Duodenal mucosa (tissue), 2 donors: ENCODE data around the gene SPPL3.

Experiments
- H3K27ac ChIP-seq: one replicate; pipeline ENCODE4 v1.7.0; 2013; ENCODE audit warnings: low read depth, low read length
- H3K27me3 ChIP-seq, 2 donors: one replicate each; pipeline ENCODE4 v1.7.0; 2013; ENCODE audit warnings: low read length in 2 of 2, control low read depth in 1 of 2; ENCODE audit not compliant: insufficient read depth in 2 of 2, control insufficient read depth in 1 of 2
- H3K36me3 ChIP-seq, 2 donors: one replicate each; pipeline ENCODE4 v1.7.0; 2013; ENCODE audit warnings: low read length in 2 of 2, control low read depth in 1 of 2; ENCODE audit not compliant: insufficient read depth in 2 of 2, control insufficient read depth in 1 of 2
- H3K4me1 ChIP-seq, 2 donors: one replicate each; pipeline ENCODE4 v1.7.0; 2013; ENCODE audit warnings: low read length in 2 of 2, control low read depth in 1 of 2; ENCODE audit not compliant: insufficient read depth in 2 of 2, control insufficient read depth in 1 of 2
- H3K4me3 ChIP-seq, 2 donors: one replicate each; pipeline ENCODE4 v1.7.0; 2013; ENCODE audit warnings: low read length in 2 of 2, low read depth in 1 of 2
- H3K9ac ChIP-seq, 2 donors: one replicate each; pipeline ENCODE4 v1.7.0; 2013; ENCODE audit warnings: low read length in 2 of 2, low read depth in 1 of 2
- H3K9me3 ChIP-seq, 2 donors: one replicate each; pipeline ENCODE4 v1.7.0; 2013; ENCODE audit warnings: low read length in 2 of 2, control low read depth in 1 of 2; ENCODE audit not compliant: control insufficient read depth in 1 of 2

The SPPL3 gene

GRCh38 chr12:120740871-120741270 lies 163.3 kb downstream of the SPPL3 start:
- Histone ChIP-seq H3K4me3 (no peak overlapping the region), H3K9ac (no peak overlapping the region), H3K36me3 (peaks cover 0 to 31% of the 10 kb centered on the region in 2 donors), H3K9me3 (no peaks in the 10 kb centered on the region), H3K27me3 (no peaks in the 10 kb centered on the region), H3K27ac (no peak overlapping the region), H3K4me1 (peaks cover 7 to 9% of the 10 kb centered on the region in 2 donors)

DNA sequence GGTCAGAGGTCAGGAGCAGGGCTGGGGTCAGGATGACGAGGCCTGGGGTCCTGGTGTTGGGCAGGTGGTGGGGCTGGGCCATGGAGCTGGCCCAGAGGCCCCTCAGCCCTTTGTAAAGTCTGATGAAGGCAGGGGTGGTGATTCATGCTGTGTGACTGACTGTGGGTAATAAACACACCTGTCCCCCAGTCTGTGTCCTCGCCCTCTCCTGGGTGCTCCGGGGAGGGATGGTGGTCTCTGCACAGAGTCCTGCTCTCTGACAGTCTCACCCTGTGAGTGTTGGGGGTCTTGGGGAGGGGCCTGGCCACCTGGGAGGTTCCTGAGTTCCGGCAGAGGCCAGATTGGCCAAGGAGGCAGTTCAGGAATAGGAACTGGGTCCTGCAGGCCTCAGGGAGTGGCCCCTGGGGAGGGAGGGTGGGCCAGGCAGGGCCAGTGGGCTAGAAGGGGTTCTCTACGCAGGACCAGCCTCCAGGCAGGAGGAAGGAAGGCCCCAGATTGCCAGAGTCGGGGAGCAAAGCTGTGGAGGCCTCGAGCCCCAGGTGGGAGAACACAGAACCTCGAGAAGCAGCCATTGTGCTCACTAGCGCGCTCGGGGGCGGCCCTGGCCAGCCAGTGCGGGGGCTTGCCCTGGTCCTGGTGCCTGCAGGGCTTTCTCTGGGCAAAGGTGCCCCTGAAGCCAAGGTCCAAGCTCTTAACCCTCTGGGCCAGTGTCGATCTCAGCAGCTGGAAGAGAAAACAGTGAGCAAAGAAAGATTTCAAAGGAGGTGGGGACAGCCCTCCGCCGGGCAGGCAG lies 164.1 kb downstream of the SPPL3 start:
- Histone ChIP-seq H3K27me3 (no peaks in the 10 kb centered on the region), H3K9me3 (no peaks in the 10 kb centered on the region), H3K36me3 (peaks cover 0 to 31% of the 10 kb centered on the region in 2 donors), H3K4me1 (peaks cover 7 to 9% of the 10 kb centered on the region in 2 donors), H3K4me3 (no peak overlapping the region), H3K27ac (no peak overlapping the region), H3K9ac (no peak overlapping the region)

DNA sequence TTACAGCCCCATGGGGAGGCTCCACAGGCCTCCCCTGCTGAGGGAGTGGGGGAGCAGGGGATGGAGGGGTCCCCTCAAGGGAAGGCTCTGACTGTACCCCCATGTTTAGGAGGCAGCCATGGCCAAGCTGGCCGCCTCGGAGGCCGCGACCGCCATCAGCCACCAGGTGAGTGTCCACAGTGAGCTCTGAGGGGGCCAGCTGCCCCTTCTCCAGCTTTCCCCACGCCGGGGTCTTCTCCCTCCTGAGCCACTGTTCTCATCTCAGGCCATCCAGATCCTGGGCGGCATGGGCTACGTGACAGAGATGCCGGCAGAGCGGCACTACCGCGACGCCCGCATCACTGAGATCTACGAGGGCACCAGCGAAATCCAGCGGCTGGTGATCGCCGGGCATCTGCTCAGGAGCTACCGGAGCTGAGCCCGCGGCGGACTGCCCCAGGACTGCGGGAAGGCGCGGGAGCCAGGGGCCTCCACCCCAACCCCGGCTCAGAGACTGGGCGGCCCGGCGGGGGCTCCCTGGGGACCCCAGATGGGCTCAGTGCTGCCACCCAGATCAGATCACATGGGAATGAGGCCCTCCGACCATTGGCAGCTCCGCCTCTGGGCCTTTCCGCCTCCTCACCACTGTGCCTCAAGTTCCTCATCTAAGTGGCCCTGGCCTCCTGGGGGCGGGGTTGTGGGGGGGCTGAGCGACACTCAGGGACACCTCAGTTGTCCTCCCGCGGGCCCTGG lies 165.0 kb downstream of the SPPL3 start:
- Histone ChIP-seq H3K36me3 (peaks cover 0 to 34% of the 10 kb centered on the region in 2 donors), H3K4me3 (no peak overlapping the region), H3K27ac (no peak overlapping the region), H3K9me3 (no peaks in the 10 kb centered on the region), H3K9ac (no peak overlapping the region), H3K4me1 (peaks cover 7 to 9% of the 10 kb centered on the region in 2 donors), H3K27me3 (no peaks in the 10 kb centered on the region)

DNA sequence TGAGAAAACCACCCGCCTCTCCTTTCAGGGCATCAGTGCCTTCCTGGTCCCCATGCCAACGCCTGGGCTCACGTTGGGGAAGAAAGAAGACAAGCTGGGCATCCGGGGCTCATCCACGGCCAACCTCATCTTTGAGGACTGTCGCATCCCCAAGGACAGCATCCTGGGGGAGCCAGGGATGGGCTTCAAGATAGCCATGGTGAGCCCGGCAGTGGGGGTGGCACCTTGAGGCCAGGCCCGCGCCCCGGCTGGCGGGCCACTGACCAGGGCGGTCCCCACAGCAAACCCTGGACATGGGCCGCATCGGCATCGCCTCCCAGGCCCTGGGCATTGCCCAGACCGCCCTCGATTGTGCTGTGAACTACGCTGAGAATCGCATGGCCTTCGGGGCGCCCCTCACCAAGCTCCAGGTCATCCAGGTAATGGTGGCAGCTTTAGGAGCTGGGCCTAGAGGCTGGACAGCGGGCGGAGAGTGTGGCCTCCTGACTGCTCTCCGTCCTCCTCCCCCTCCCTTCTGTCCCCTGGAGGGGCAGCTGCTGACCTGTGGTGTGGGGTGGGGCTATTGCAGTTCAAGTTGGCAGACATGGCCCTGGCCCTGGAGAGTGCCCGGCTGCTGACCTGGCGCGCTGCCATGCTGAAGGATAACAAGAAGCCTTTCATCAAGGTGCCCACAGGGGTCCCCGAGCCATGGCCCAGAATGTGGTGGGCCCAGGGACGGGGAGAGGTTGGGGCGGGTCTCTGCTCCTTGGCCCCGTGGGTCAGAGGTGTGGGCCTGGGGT lies 165.7 kb downstream of the SPPL3 start:
- Histone ChIP-seq H3K4me3 (no peak overlapping the region), H3K36me3 (peaks cover 0 to 40% of the 10 kb centered on the region in 2 donors)

GRCh38 chr12:120737557-120738251 lies 166.5 kb downstream of the SPPL3 start:
- Histone ChIP-seq H3K4me1 (peaks cover 7 to 9% of the 10 kb centered on the region in 2 donors), H3K27me3 (no peaks in the 10 kb centered on the region), H3K9ac (no peak overlapping the region), H3K27ac (no peak overlapping the region), H3K4me3 (no peak overlapping the region), H3K9me3 (no peaks in the 10 kb centered on the region), H3K36me3 (peaks cover 0 to 43% of the 10 kb centered on the region in 2 donors)

More for the DNA sequence above, 165.7 kb downstream of the SPPL3 start:
- H3K4me1 ChIP-seq, result peaks cover 7 to 9% of the 10 kb centered on the region in 2 donors
- H3K9ac ChIP-seq, result no peak overlapping the region
- H3K9me3 ChIP-seq, result no peaks in the 10 kb centered on the region
- no peaks in the 10 kb centered on the region for H3K27me3 ChIP-seq
- no peak overlapping the region for H3K27ac ChIP-seq

- H3K36me3 ChIP-seq, result peaks cover 0 to 43% of the 10 kb centered on the region in 2 donors
- no peaks in the 10 kb centered on the region for H3K9me3 ChIP-seq
- no peak overlapping the region for H3K27ac ChIP-seq
- no peaks in the 10 kb centered on the region for H3K27me3 ChIP-seq
- no peak overlapping the region for H3K9ac ChIP-seq
- peaks cover under 1 to 4% of the 10 kb centered on the region in 2 donors for H3K4me1 ChIP-seq
- H3K4me3 ChIP-seq, result no peak overlapping the region
Measured at GRCh38 chr12:120736404-120737331, 167.5 kb downstream of the SPPL3 start.

GRCh38 chr12:120735181-120735580 lies 169.0 kb downstream of the SPPL3 start:
- no peaks in the 10 kb centered on the region for H3K9me3 ChIP-seq
- H3K36me3 ChIP-seq, result peaks cover 5 to 52% of the 10 kb centered on the region in 2 donors

GRCh38 chr12:120734210-120734609 lies 169.9 kb downstream of the SPPL3 start:
- Histone ChIP-seq H3K27me3 (no peaks in the 10 kb centered on the region), H3K27ac (no peak overlapping the region), H3K4me3 (no peak overlapping the region), H3K9me3 (no peaks in the 10 kb centered on the region), H3K9ac (no peak overlapping the region), H3K36me3 (peaks cover 5 to 53% of the 10 kb centered on the region in 2 donors), H3K4me1 (no peaks in the 10 kb centered on the region)

More at GRCh38 chr12:120735181-120735580, 169.0 kb downstream of the SPPL3 start:
- no peak overlapping the region for H3K27ac ChIP-seq
- H3K9ac ChIP-seq, result no peak overlapping the region
- no peak overlapping the region for H3K4me3 ChIP-seq
- no peaks in the 10 kb centered on the region for H3K27me3 ChIP-seq
- H3K4me1 ChIP-seq, result no peaks in the 10 kb centered on the region

DNA sequence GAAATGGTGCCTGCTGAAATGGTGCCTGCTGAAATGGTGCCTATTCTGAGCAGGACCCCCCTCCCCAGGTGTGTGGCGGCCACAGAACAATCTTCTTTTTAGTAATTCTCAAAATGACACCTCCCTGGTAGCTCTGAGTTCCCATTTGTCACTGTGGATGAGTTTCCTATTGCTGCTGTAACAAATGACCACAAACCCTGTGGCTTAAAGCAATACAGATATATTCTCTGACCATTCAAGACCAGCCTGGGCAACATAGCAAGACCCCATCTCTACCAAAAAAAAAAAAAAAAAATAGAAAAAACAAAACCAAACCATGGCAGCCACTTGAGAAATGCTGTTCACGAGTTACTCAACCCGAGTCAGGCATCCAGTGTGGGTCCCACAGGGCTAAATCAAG lies 170.6 kb downstream of the SPPL3 start:
- Histone ChIP-seq H3K27me3 (no peaks in the 10 kb centered on the region), H3K27ac (no peak overlapping the region), H3K4me3 (no peak overlapping the region), H3K36me3 (peaks cover 5 to 52% of the 10 kb centered on the region in 2 donors), H3K9me3 (no peaks in the 10 kb centered on the region), H3K4me1 (peaks cover 0 to 3% of the 10 kb centered on the region in 2 donors), H3K9ac (no peak overlapping the region)
